ENCODE measurements around the gene PRICKLE2. TPM values are rescaled to one million over a fixed set of nuclear protein-coding genes. Genes with fewer than 3 reads are reported as not detected.

The PRICKLE2 gene
- total RNA-seq, 1 experiment from 2014 or later, result not detected

DNA sequence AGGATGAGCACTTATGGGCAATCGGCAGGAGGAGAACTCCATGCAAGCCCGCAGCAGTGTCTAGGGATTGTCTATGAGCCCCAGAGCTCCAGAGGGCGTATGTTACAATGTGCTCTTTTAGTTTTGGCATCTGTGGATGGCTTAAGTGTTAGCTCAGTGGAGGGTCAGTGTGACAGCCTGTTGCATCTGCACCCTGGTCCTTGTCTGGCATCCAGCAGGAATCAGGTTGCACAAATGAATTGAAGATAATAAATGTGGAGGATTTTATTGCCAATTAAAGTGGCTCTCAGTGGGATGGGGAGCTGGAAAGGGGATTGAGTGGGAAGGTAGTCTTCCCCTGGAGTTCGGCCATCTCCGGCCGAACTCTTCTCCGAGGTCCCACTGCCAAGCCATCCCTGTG, 11.8 kb upstream of the PRICKLE2 start:
- no peak for DNase-seq (ENCODE audit: low spot score)
- Histone ChIP-seq H3K4me3 (ENCODE audit: low read depth, low read length, poor library complexity, severe bottlenecking) (no peak overlapping the region), H3K36me3 (ENCODE audit: insufficient read depth, low read length, poor library complexity, severe bottlenecking) (no peaks in the 10 kb centered on the region), H3K9me3 (ENCODE audit: low read depth, low read length, poor library complexity, severe bottlenecking) (no peaks in the 10 kb centered on the region), H3K27me3 (replicated peaks; ENCODE audit: insufficient read depth, low read depth, low read length, poor library complexity) (no peaks in the 10 kb centered on the region), H3K4me1 (ENCODE audit: insufficient read depth, low read length, poor library complexity, severe bottlenecking) (no peaks in the 10 kb centered on the region), H3K27ac (ENCODE audit: low read depth, low read length, poor library complexity, severe bottlenecking) (no peak overlapping the region)
- ChIA-PET POLR2A (ENCODE audit: low non-redundant PET) (no interaction called here), CTCF (no interaction called here)
- TF ChIP-seq, protein P1, sequence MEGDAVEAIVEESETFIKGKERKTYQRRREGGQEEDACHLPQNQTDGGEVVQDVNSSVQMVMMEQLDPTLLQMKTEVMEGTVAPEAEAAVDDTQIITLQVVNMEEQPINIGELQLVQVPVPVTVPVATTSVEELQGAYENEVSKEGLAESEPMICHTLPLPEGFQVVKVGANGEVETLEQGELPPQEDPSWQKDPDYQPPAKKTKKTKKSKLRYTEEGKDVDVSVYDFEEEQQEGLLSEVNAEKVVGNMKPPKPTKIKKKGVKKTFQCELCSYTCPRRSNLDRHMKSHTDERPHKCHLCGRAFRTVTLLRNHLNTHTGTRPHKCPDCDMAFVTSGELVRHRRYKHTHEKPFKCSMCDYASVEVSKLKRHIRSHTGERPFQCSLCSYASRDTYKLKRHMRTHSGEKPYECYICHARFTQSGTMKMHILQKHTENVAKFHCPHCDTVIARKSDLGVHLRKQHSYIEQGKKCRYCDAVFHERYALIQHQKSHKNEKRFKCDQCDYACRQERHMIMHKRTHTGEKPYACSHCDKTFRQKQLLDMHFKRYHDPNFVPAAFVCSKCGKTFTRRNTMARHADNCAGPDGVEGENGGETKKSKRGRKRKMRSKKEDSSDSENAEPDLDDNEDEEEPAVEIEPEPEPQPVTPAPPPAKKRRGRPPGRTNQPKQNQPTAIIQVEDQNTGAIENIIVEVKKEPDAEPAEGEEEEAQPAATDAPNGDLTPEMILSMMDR (conservative IDR thresholded peaks at IDR 0.05; ENCODE audit: low read depth, low read length), result no peak
- TF ChIP-seq EZH2 (IDR thresholded peaks at IDR 0.05; ENCODE audit: borderline replicate concordance, low read depth, low read length, poor library complexity, severe bottlenecking), result no peak
- intact Hi-C loops (cut with micrococcal nuclease; ENCODE audit: unreplicated experiment), result no loop called here
- no TSS peak for BruUV-seq (replicated peaks)

DNA sequence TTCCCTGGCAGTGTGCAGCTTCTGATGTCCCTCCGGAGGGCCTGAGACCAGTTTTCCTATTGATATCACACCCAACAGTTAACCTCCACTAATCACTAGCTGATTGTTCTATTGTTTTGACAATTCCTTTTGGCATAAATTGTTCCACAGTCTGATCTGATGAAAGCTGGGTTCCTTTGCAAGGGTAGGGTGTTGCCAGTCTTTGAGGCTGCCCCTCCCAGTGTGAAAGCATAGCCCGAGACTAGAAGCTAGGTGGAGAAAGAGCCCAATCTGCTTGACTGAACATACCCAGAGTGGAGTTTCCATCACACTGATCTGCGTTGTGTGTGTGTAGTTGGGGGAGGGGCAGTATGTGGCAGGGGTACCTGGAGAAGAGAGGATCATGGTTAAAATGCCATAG, 10.3 kb upstream of the PRICKLE2 start:
- ChIA-PET CTCF (no interaction called here), POLR2A (ENCODE audit: low non-redundant PET) (no interaction called here)
- BruUV-seq (replicated peaks), result no TSS peak
- Histone ChIP-seq H3K4me3 (ENCODE audit: low read depth, low read length, poor library complexity, severe bottlenecking) (no peak overlapping the region), H3K27ac (ENCODE audit: low read depth, low read length, poor library complexity, severe bottlenecking) (no peak overlapping the region), H3K27me3 (replicated peaks; ENCODE audit: insufficient read depth, low read depth, low read length, poor library complexity) (no peaks in the 10 kb centered on the region), H3K9me3 (ENCODE audit: low read depth, low read length, poor library complexity, severe bottlenecking) (no peaks in the 10 kb centered on the region), H3K4me1 (ENCODE audit: insufficient read depth, low read length, poor library complexity, severe bottlenecking) (no peaks in the 10 kb centered on the region), H3K36me3 (ENCODE audit: insufficient read depth, low read length, poor library complexity, severe bottlenecking) (no peaks in the 10 kb centered on the region)
- DNase-seq (ENCODE audit: low spot score), result no peak
- TF ChIP-seq, protein P1 (conservative IDR thresholded peaks at IDR 0.05; ENCODE audit: low read depth, low read length), result no peak
- TF ChIP-seq EZH2 (IDR thresholded peaks at IDR 0.05; ENCODE audit: borderline replicate concordance, low read depth, low read length, poor library complexity, severe bottlenecking), result no peak
- intact Hi-C loops (cut with micrococcal nuclease; ENCODE audit: unreplicated experiment), result no loop called here

DNA sequence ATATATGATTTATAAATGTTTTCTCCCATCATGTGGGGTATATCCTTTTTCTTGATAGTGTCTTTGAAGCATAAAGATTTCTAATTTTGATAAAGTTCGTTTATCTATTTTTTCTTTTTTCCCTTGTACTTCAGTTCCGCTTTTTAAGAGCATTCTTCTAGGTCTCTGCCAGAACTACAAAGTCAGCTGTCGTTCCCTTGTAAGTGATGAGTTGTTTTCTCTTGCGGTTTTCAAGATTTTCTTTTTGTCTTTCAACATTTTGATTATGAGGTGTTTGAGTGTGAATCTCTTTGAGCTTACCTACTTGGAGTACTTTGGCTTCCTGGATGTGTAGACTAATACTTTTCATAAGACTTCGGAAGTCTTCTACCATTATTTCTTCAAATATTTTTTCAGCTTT, 9.3 kb upstream of the PRICKLE2 start:
- Histone ChIP-seq H3K27ac (ENCODE audit: low read depth, low read length, poor library complexity, severe bottlenecking) (no peak overlapping the region), H3K36me3 (ENCODE audit: insufficient read depth, low read length, poor library complexity, severe bottlenecking) (no peaks in the 10 kb centered on the region), H3K27me3 (replicated peaks; ENCODE audit: insufficient read depth, low read depth, low read length, poor library complexity) (no peaks in the 10 kb centered on the region), H3K4me3 (ENCODE audit: low read depth, low read length, poor library complexity, severe bottlenecking) (no peak overlapping the region), H3K4me1 (ENCODE audit: insufficient read depth, low read length, poor library complexity, severe bottlenecking) (no peaks in the 10 kb centered on the region), H3K9me3 (ENCODE audit: low read depth, low read length, poor library complexity, severe bottlenecking) (no peaks in the 10 kb centered on the region)
- no TSS peak for BruUV-seq (replicated peaks)
- no peak for TF ChIP-seq EZH2 (IDR thresholded peaks at IDR 0.05; ENCODE audit: borderline replicate concordance, low read depth, low read length, poor library complexity, severe bottlenecking)
- TF ChIP-seq, protein P1 (conservative IDR thresholded peaks at IDR 0.05; ENCODE audit: low read depth, low read length), result no peak
- intact Hi-C loops (cut with micrococcal nuclease; ENCODE audit: unreplicated experiment), result no loop called here
- ChIA-PET POLR2A (ENCODE audit: low non-redundant PET) (no interaction called here), CTCF (no interaction called here)
- DNase-seq (ENCODE audit: low spot score), result no peak

Data from A673 (cell line).